Measurements from ENCODE around the gene UBC. TPM values are rescaled to one million over a fixed set of nuclear protein-coding genes. Genes with fewer than 3 reads are reported as not detected.
"Not testable (repeated sequence)": the region's sequence is repeated elsewhere in the genome, so short reads cannot be mapped to it uniquely, and the experiment has no call there.

The UBC gene
- total RNA-seq, 4 donors from 2014 or later: 1,276 to 1,840 (median 1,378) TPM

- TF ChIP-seq CTCF (IDR thresholded peaks at IDR 0.05): peak; percentile 20 to 62 (median 54)
- TF ChIP-seq POLR2A (IDR thresholded peaks at IDR 0.05): no peak
- TF ChIP-seq EP300 (IDR thresholded peaks at IDR 0.05): peak in 1 of 2 donors; percentile 11
- peak in 1 of 2 donors; percentile 46 for DNase-seq (ENCODE audit: low spot score in 2 of 2)
- WGBS, 2 donors: 16 to 26% methylated on average over 18 of the region's 18 CpGs
- Histone ChIP-seq H3K4me3 (no peak overlapping the region), H3K9me3 (no peaks in the 10 kb centered on the region), H3K27ac (peak overlapping the region in 2 of 4 donors; percentile 45 to 48), H3K36me3 (no peaks in the 10 kb centered on the region), H3K27me3 (no peaks in the 10 kb centered on the region), H3K4me1 (peaks cover 0 to 16% (median 9%) of the 10 kb centered on the region in 4 donors)
Observed at GRCh38 chr12:124898200-124898922, 16.1 kb downstream of the UBC start.

DNA sequence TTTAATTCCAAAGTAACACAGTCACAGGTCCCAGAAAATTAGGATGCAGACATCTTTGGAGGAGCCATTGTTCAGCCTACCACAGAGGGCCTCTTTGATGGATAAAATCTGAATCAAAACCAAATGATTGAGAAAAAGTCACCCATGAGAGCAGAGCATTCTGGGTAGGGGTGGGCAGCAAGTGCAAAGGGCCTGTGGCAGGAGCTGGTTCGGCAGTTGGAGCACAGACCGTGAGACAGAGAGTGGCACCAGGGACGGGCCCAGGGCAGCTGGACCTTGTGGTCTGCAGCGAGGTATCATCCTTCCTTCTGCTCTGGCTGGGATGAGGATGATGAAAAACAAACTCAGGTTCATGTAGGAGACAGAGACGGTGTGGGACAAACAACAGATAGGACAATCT, 18.0 kb downstream of the UBC start:
- WGBS, 2 donors: 85 to 90% methylated on average over 5 of the region's 5 CpGs
- Histone ChIP-seq H3K36me3 (no peaks in the 10 kb centered on the region), H3K9me3 (no peaks in the 10 kb centered on the region), H3K27me3 (no peaks in the 10 kb centered on the region), H3K4me3 (no peak overlapping the region), H3K27ac (no peak overlapping the region), H3K4me1 (peaks cover 0 to 16% (median 9%) of the 10 kb centered on the region in 4 donors)
- TF ChIP-seq CTCF (IDR thresholded peaks at IDR 0.05): no peak
- no peak for TF ChIP-seq EP300 (IDR thresholded peaks at IDR 0.05)
- TF ChIP-seq POLR2A (IDR thresholded peaks at IDR 0.05): no peak
- no peak for DNase-seq (ENCODE audit: low spot score in 2 of 2)

DNA sequence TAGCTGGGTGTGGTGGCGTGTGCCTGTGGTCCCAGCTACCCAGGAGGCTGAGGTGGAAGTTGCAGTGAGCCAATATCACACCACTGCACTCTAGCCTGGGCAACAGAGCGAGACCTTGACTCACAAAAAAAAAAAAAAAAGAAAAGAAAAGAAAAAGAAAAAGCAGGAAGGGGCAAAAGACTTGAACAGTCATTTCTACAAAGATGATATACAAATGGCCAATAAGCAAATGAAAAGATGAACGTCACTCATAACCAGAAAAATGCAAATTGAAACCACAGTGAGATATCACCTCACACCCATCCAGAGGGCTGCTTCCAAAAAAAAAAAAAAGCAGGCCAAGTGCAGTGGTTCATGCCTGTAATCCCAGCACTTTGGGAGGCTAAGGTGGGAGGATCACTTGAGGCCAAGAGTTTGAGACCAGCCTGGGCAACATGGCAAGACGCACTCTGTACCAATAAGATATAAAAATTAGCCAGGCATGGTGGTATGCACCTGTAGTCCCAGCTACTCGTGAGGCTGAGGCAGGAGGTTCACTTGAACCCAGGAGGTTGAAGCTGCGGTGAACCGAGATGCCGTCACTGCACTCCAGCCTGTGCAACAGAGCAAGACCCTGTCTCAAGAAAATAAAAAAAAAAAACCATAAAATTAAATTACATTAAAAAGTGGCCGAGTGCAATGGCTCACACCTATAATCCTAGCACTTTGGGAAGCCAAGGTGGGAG, 20.5 kb downstream of the UBC start:
- TF ChIP-seq POLR2A (IDR thresholded peaks at IDR 0.05) (no peak), CTCF (IDR thresholded peaks at IDR 0.05) (no peak), EP300 (IDR thresholded peaks at IDR 0.05) (no peak)
- H3K27me3 ChIP-seq: no peaks in the 10 kb centered on the region
- H3K36me3 ChIP-seq: no peaks in the 10 kb centered on the region
- H3K4me1 ChIP-seq: peaks cover 0 to 11% (median 6%) of the 10 kb centered on the region in 4 donors
- H3K9me3 ChIP-seq: no peaks in the 10 kb centered on the region
- H3K4me3 ChIP-seq: no peak overlapping the region
- DNase-seq (ENCODE audit: low spot score in 2 of 2): no peak
- H3K27ac ChIP-seq: no peak overlapping the region
- 93 to 94% methylated on average over 9 of the region's 9 CpGs for WGBS, 2 donors

GRCh38 chr12:124888260-124888659, 26.2 kb downstream of the UBC start:
- Histone ChIP-seq H3K4me3 (no peak overlapping the region), H3K9me3 (no peaks in the 10 kb centered on the region), H3K36me3 (no peaks in the 10 kb centered on the region), H3K27me3 (no peaks in the 10 kb centered on the region), H3K27ac (peak overlapping the region in 1 of 4 donors; percentile 35), H3K4me1 (peaks cover 0 to 10% (median 4%) of the 10 kb centered on the region in 4 donors)
- DNase-seq (ENCODE audit: low spot score in 2 of 2): no peak
- 42 to 55% methylated on average over 2 of the region's 2 CpGs for WGBS, 2 donors
- TF ChIP-seq EP300 (IDR thresholded peaks at IDR 0.05) (no peak), POLR2A (IDR thresholded peaks at IDR 0.05) (no peak), CTCF (IDR thresholded peaks at IDR 0.05) (no peak)

- peaks cover 0 to 10% (median 4%) of the 10 kb centered on the region in 4 donors for H3K4me1 ChIP-seq
- not testable (repeated sequence) for H3K27me3 ChIP-seq; H3K36me3 ChIP-seq; H3K4me3 ChIP-seq; DNase-seq (ENCODE audit: low spot score in 2 of 2); H3K9me3 ChIP-seq
- WGBS, 2 donors: 95% methylated on average over 9 of the region's 9 CpGs
- peak overlapping the region in 1 of 4 donors; percentile 35 for H3K27ac ChIP-seq
Observed at GRCh38 chr12:124887766-124888165, 26.7 kb downstream of the UBC start.

Data from tibial nerve (tissue), 4 donors.